Activated CD8-positive, alpha-beta T cell treated with anti-CD3 and anti-CD28 coated beads, Interleukin-2, amount 10 ng/mL, durations not matched to agents 7 days and 5 days (primary cell): ENCODE measurements around the gene PDE4B. TPM values are rescaled to one million over a fixed set of nuclear protein-coding genes. Genes with fewer than 3 reads are reported as not detected.

ENCODE experiments used
- ATAC-seq: fragments of 150-1000 bp; cut with Tn5 transposase; one replicate; pipeline ENCODE4 v1.10.0; 2021; ENCODE audit warnings: moderate library complexity
- CTCF ChIA-PET: fragments of 350-600 bp; sonication (Branson Sonifier 250); formaldehyde crosslinking; loops from one replicate; lab custom pipeline; 2021; ENCODE audit warnings: antibody characterized with exemption; lab: Charles Lee
- POLR2A ChIA-PET: fragments of 350-600 bp; sonication (Branson Sonifier 250); formaldehyde crosslinking; loops from one replicate; lab custom pipeline; 2021; ENCODE audit warnings: antibody characterized with exemption; lab: Charles Lee
- DNase-seq: peaks from one replicate; pipeline ENCODE4 v3.0.0-alpha.2; 2020
- H3K27ac Mint-ChIP-seq: one replicate; pipeline ENCODE4 v1.8.0; 2021; ENCODE audit warnings: mild to moderate bottlenecking, mixed read lengths
- H3K27me3 Mint-ChIP-seq: one replicate; pipeline ENCODE4 v1.8.0; 2021; ENCODE audit warnings: low read depth, mixed read lengths
- H3K36me3 Mint-ChIP-seq: one replicate; pipeline ENCODE4 v1.8.0; 2021; ENCODE audit warnings: low read depth, mixed read lengths
- H3K4me1 Mint-ChIP-seq: one replicate; pipeline ENCODE4 v1.8.0; 2021; ENCODE audit warnings: low read depth, mixed read lengths
- H3K4me3 Mint-ChIP-seq: one replicate; pipeline ENCODE4 v1.8.0; 2021; ENCODE audit warnings: mild to moderate bottlenecking, mixed read lengths
- H3K9me3 Mint-ChIP-seq: one replicate; pipeline ENCODE4 v1.8.0; 2022; ENCODE audit warnings: mixed read lengths; ENCODE audit not compliant: insufficient read depth
- total RNA-seq, 2 experiments: library from RNA; stranded (reverse); gene quantifications; one replicate each; pipeline ENCODE4 v1.2.3, GENCODE V29; 2021

PDE4B gene
- total RNA-seq, 2 experiments from 2014 or later: 21.4 to 24.3 TPM

GRCh38 chr1:66271216-66271903 is 478.7 kb downstream of the PDE4B start:
- Mint-ChIP-seq H3K4me3 (no peak overlapping the region), H3K9me3 (no peaks in the 10 kb centered on the region), H3K36me3 (peaks cover 6% of the 10 kb centered on the region), H3K27me3 (no peaks in the 10 kb centered on the region), H3K4me1 (peaks cover 56% of the 10 kb centered on the region), H3K27ac (peak overlapping the region; percentile 54)
- DNase-seq: no peak
- ATAC-seq: no peak
- POLR2A ChIA-PET: interaction anchor here (1.8 kb wide), 1 partner anchor 61 kb away, joined by 10 read pairs; no protein-coding TSS in a partner anchor
- CTCF ChIA-PET: interaction anchor here (0.9 kb wide), 1 partner anchor 174 kb away, joined by 3 read pairs; no protein-coding TSS in a partner anchor

GRCh38 chr1:66271904-66272254 is 479.2 kb downstream of the PDE4B start:
- DNase-seq: no peak
- Mint-ChIP-seq H3K36me3 (peaks cover 6% of the 10 kb centered on the region), H3K27me3 (no peaks in the 10 kb centered on the region), H3K27ac (peak overlapping the region; percentile 54), H3K4me3 (no peak overlapping the region), H3K4me1 (peaks cover 56% of the 10 kb centered on the region), H3K9me3 (no peaks in the 10 kb centered on the region)
- ATAC-seq: no peak
- ChIA-PET CTCF (interaction anchor here (0.9 to 1.5 kb wide), 3 partner anchors 10 to 174 kb away, joined by 3 to 5 read pairs (median 3); no protein-coding TSS in a partner anchor), POLR2A (interaction anchor here (0.5 to 1.8 kb wide), 2 partner anchors 28 to 60 kb away, joined by 3 to 10 read pairs; no protein-coding TSS in a partner anchor)

DNA sequence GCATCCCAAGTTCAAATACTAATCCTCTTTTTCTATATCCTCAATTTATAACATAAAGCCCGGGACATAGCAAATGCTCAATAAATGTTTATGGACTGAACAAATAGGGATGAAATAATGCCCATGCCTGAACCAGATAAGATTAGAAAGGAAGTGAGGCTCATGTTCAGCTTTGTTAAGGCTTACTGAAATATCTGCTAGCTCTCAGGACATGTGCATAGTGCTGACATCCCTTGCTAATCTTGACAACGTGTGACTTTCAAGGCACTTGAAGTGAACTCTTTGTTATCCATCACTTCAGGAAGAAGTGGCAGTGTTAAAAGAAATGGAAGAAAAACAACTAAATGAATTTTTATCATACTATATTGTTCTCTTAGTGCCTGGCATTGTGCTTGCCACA is 481.0 kb downstream of the PDE4B start:
- ChIA-PET CTCF (interaction anchor here (1.2 to 4.3 kb wide), 4 partner anchors 22 to 172 kb away, joined by 3 to 35 read pairs (median 19); no protein-coding TSS in a partner anchor), POLR2A (interaction anchor here (0.7 to 4.1 kb wide), 5 partner anchors 28 to 88 kb away, joined by 3 to 67 read pairs (median 4); no protein-coding TSS in a partner anchor)
- H3K27me3 Mint-ChIP-seq: no peaks in the 10 kb centered on the region
- H3K9me3 Mint-ChIP-seq: no peaks in the 10 kb centered on the region
- no peak overlapping the region for H3K27ac Mint-ChIP-seq
- peaks cover 12% of the 10 kb centered on the region for H3K36me3 Mint-ChIP-seq
- DNase-seq: no peak
- no peak for ATAC-seq
- no peak overlapping the region for H3K4me3 Mint-ChIP-seq
- H3K4me1 Mint-ChIP-seq: peaks cover 70% of the 10 kb centered on the region

- Mint-ChIP-seq H3K9me3 (no peaks in the 10 kb centered on the region), H3K4me3 (peak overlapping the region; percentile 17), H3K4me1 (peaks cover 80% of the 10 kb centered on the region), H3K27ac (peak overlapping the region; percentile 89), H3K27me3 (no peaks in the 10 kb centered on the region), H3K36me3 (peaks cover 14% of the 10 kb centered on the region)
- DNase-seq (peak; percentile 55), ATAC-seq (peak; percentile 42)
- CTCF ChIA-PET: interaction anchor here (0.7 to 4.3 kb wide), 19 partner anchors 10 to 171 kb away, joined by 3 to 35 read pairs (median 4); no protein-coding TSS in a partner anchor
- POLR2A ChIA-PET: interaction anchor here (0.6 to 4.1 kb wide), 6 partner anchors 27 to 101 kb away, joined by 3 to 67 read pairs (median 4); no protein-coding TSS in a partner anchor
Measured at GRCh38 chr1:66274634-66275033, 481.9 kb downstream of the PDE4B start.

- H3K4me3 Mint-ChIP-seq: peak overlapping the region; percentile 66
- no peaks in the 10 kb centered on the region for H3K27me3 Mint-ChIP-seq
- ChIA-PET POLR2A (interaction anchor here (1.7 to 4.1 kb wide), 4 partner anchors 26 to 75 kb away, joined by 4 to 67 read pairs (median 6); no protein-coding TSS in a partner anchor), CTCF (interaction anchor here (0.7 to 4.3 kb wide), 20 partner anchors 8 to 170 kb away, joined by 3 to 35 read pairs (median 4); no protein-coding TSS in a partner anchor)
- H3K36me3 Mint-ChIP-seq: peaks cover 15% of the 10 kb centered on the region
- peak overlapping the region; percentile 89 for H3K27ac Mint-ChIP-seq
- ATAC-seq (peak; percentile 64), DNase-seq (no peak)
- no peaks in the 10 kb centered on the region for H3K9me3 Mint-ChIP-seq
- H3K4me1 Mint-ChIP-seq: peaks cover 85% of the 10 kb centered on the region
Measured at GRCh38 chr1:66275083-66275482, 482.4 kb downstream of the PDE4B start.

DNA sequence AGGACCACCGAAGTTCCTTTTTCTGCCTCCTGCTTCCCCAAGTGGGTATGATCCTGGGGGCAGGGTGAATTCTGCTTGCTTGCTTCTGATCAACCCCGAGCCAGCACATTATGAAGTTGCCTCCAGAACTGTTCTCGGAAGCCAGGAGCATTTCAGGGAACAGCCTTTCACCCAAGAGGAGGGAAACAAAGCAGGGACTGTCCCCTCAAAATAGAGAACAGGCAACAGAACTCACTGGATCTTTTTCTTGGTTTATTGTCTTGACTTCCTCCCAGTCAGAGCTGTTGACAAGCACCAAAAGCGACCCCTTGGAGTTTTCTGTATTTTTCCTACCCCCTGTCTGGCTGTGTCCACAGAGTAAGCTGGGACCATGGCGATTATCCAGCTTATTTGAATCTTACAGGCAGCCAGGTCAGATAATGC is 482.9 kb downstream of the PDE4B start:
- H3K27ac Mint-ChIP-seq: peak overlapping the region; percentile 89
- POLR2A ChIA-PET: interaction anchor here (1.1 to 4.1 kb wide), 5 partner anchors 26 to 75 kb away, joined by 3 to 67 read pairs (median 4); no protein-coding TSS in a partner anchor
- peak overlapping the region; percentile 66 for H3K4me3 Mint-ChIP-seq
- H3K9me3 Mint-ChIP-seq: no peaks in the 10 kb centered on the region
- CTCF ChIA-PET: interaction anchor here (0.9 to 4.3 kb wide), 19 partner anchors 8 to 170 kb away, joined by 3 to 35 read pairs (median 4); no protein-coding TSS in a partner anchor
- DNase-seq (no peak), ATAC-seq (peak; percentile 20)
- H3K36me3 Mint-ChIP-seq: peaks cover 15% of the 10 kb centered on the region
- no peaks in the 10 kb centered on the region for H3K27me3 Mint-ChIP-seq
- H3K4me1 Mint-ChIP-seq: peaks cover 87% of the 10 kb centered on the region

- peak; percentile 80 for ATAC-seq
- Mint-ChIP-seq H3K9me3 (no peaks in the 10 kb centered on the region), H3K27ac (peak overlapping the region; percentile 89), H3K36me3 (peaks cover 15% of the 10 kb centered on the region), H3K27me3 (no peaks in the 10 kb centered on the region), H3K4me3 (peak overlapping the region; percentile 66), H3K4me1 (peaks cover 91% of the 10 kb centered on the region)
- POLR2A ChIA-PET: interaction anchor here (0.7 to 4.1 kb wide), 7 partner anchors 54 to 170 kb away, joined by 3 to 67 read pairs (median 4); no protein-coding TSS in a partner anchor
- CTCF ChIA-PET: interaction anchor here (0.7 to 4.3 kb wide), 16 partner anchors 9 to 169 kb away, joined by 3 to 35 read pairs (median 4); no protein-coding TSS in a partner anchor
- peak; percentile 68 for DNase-seq
Measured at GRCh38 chr1:66276218-66276617, 483.5 kb downstream of the PDE4B start.

- CTCF ChIA-PET: interaction anchor here (0.9 to 3.0 kb wide), 8 partner anchors 36 to 168 kb away, joined by 3 to 9 read pairs (median 4); no protein-coding TSS in a partner anchor
- Mint-ChIP-seq H3K9me3 (no peaks in the 10 kb centered on the region), H3K27me3 (no peaks in the 10 kb centered on the region), H3K4me3 (no peak overlapping the region), H3K27ac (peak overlapping the region; percentile 56), H3K4me1 (peaks cover 93% of the 10 kb centered on the region), H3K36me3 (peaks cover 15% of the 10 kb centered on the region)
- no peak for ATAC-seq
- no peak for DNase-seq
- POLR2A ChIA-PET: interaction anchor here (1.1 to 1.3 kb wide), 3 partner anchors 54 to 58 kb away, joined by 3 to 5 read pairs (median 3); no protein-coding TSS in a partner anchor
Measured at GRCh38 chr1:66278260-66279021, 485.7 kb downstream of the PDE4B start.

- H3K27me3 Mint-ChIP-seq: no peaks in the 10 kb centered on the region
- peak overlapping the region; percentile 66 for H3K27ac Mint-ChIP-seq
- POLR2A ChIA-PET: interaction anchor here (0.7 to 2.7 kb wide), 6 partner anchors 19 to 165 kb away, joined by 3 to 22 read pairs (median 6); no protein-coding TSS in a partner anchor
- DNase-seq (no peak), ATAC-seq (no peak)
- H3K36me3 Mint-ChIP-seq: peaks cover 13% of the 10 kb centered on the region
- CTCF ChIA-PET: interaction anchor here (0.9 to 3.7 kb wide), 25 partner anchors 9 to 164 kb away, joined by 3 to 39 read pairs (median 6); no protein-coding TSS in a partner anchor
- no peak overlapping the region for H3K4me3 Mint-ChIP-seq
- peaks cover 94% of the 10 kb centered on the region for H3K4me1 Mint-ChIP-seq
- no peaks in the 10 kb centered on the region for H3K9me3 Mint-ChIP-seq
Measured at GRCh38 chr1:66281808-66282207, 489.1 kb downstream of the PDE4B start.

DNA sequence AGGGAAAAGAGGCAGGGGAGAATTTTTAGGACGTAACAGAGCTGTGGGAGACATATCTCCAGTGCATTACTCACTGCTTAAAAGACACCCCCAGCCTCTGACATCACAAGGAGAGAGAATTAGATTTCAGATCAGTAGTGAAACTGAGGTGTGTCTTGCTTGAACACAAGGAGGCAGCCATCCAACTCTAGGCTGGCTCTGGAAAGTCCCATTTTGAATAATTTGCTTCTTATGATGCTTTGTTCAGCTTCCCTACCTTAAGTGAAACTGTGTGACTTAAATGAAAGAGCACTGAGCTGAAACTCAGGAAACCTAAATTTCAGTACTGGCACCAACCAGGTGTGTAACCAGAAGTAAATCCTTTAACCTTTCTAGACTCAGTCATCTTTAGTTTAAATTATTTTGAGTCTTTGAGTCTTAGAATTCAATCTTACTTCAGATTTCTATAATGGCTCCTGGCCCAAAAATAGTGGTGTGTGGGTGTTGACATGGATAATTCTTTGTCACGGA is 489.7 kb downstream of the PDE4B start:
- ATAC-seq: peak; percentile 91
- no peak overlapping the region for H3K4me3 Mint-ChIP-seq
- peak; percentile 72 for DNase-seq
- ChIA-PET POLR2A (interaction anchor here (0.7 to 2.7 kb wide), 8 partner anchors 19 to 164 kb away, joined by 3 to 22 read pairs (median 5); no protein-coding TSS in a partner anchor), CTCF (interaction anchor here (0.9 to 3.7 kb wide), 27 partner anchors 8 to 163 kb away, joined by 3 to 39 read pairs (median 6); no protein-coding TSS in a partner anchor)
- peak overlapping the region; percentile 66 for H3K27ac Mint-ChIP-seq
- peaks cover 91% of the 10 kb centered on the region for H3K4me1 Mint-ChIP-seq
- no peaks in the 10 kb centered on the region for H3K27me3 Mint-ChIP-seq
- peaks cover 10% of the 10 kb centered on the region for H3K36me3 Mint-ChIP-seq
- no peaks in the 10 kb centered on the region for H3K9me3 Mint-ChIP-seq
